ENCODE measurements around the gene EFR3B. TPM values are rescaled to one million over a fixed set of nuclear protein-coding genes. Genes with fewer than 3 reads are reported as not detected.

EFR3B gene
- total RNA-seq, 1 donor from 2014 or later = 1.5 TPM

DNA sequence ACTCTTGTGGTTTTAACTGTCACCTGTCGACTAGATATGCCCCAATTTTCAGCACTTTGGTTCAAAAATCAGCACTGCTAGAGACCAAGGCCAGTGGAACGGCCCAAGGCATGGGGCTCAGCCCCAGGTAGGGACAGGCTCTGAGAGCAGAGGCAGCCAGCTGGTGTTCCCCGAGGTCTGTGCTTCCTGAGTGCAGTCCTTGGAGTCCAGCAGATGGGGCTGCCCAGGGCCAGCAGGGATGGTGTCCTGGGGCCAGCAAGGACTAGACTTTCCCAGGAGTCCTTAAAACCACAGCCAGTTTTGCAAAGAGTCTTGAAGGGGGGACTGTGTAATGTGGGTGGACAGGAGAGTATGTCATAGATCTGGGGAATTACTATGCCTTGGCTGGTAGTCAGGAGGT is 70.2 kb downstream of the EFR3B start:
- no peak for DNase-seq (ENCODE audit: extremely low spot score in 2 of 2)
- TF ChIP-seq POLR2A (IDR thresholded peaks at IDR 0.05) (no peak), POLR2AphosphoS5 (IDR thresholded peaks at IDR 0.05; ENCODE audit: insufficient read depth in 1 of 2, low read depth in 1 of 2) (no peak)
- TF ChIP-seq, protein P1, sequence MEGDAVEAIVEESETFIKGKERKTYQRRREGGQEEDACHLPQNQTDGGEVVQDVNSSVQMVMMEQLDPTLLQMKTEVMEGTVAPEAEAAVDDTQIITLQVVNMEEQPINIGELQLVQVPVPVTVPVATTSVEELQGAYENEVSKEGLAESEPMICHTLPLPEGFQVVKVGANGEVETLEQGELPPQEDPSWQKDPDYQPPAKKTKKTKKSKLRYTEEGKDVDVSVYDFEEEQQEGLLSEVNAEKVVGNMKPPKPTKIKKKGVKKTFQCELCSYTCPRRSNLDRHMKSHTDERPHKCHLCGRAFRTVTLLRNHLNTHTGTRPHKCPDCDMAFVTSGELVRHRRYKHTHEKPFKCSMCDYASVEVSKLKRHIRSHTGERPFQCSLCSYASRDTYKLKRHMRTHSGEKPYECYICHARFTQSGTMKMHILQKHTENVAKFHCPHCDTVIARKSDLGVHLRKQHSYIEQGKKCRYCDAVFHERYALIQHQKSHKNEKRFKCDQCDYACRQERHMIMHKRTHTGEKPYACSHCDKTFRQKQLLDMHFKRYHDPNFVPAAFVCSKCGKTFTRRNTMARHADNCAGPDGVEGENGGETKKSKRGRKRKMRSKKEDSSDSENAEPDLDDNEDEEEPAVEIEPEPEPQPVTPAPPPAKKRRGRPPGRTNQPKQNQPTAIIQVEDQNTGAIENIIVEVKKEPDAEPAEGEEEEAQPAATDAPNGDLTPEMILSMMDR (IDR thresholded peaks at IDR 0.05) = no peak
- no peak overlapping the region for H3K4me3 ChIP-seq
- intact Hi-C loops (cut with DNase I) = no loop called here
- no peaks in the 10 kb centered on the region for H3K36me3 ChIP-seq
- H3K4me1 ChIP-seq = no peaks in the 10 kb centered on the region
- no peaks in the 10 kb centered on the region for H3K27me3 ChIP-seq
- no peak overlapping the region for H3K27ac ChIP-seq
- no peaks in the 10 kb centered on the region for H3K9me3 ChIP-seq

DNA sequence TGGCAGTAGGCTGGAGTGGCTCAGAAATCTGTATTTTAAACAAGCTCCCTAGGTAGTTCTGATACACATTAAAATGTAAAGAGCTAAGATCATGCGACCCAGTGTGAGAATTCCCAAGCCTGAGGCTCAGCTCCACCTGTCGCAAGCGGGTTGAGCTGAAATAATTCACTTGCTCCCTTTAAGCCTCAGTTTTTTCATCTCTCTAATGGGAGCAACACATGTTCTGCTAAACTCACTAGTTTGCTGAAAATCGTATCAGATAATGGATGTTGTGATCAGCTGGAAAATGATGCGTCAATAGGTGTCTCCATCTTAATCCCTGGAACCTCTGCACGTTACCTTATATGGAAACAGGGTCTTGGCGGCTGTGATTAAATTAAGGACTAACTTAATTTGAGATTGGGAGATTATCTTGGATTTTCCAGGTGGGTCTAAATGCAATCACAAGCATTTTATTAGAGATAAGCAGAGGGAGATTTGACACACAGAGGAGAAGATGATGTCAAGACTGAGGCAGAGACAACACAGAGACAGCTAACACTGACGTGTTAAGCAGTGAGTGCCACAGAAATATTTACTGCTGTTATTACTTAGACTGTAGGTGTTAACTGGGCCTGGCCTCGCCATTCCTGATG is 73.5 kb downstream of the EFR3B start:
- intact Hi-C loops (cut with DNase I) = no loop called here
- Histone ChIP-seq H3K4me1 (no peaks in the 10 kb centered on the region), H3K36me3 (no peaks in the 10 kb centered on the region), H3K27ac (no peak overlapping the region), H3K27me3 (no peaks in the 10 kb centered on the region), H3K9me3 (no peaks in the 10 kb centered on the region), H3K4me3 (no peak overlapping the region)
- TF ChIP-seq, protein P1 (IDR thresholded peaks at IDR 0.05) = no peak
- TF ChIP-seq POLR2A (IDR thresholded peaks at IDR 0.05) = no peak
- TF ChIP-seq POLR2AphosphoS5 (IDR thresholded peaks at IDR 0.05; ENCODE audit: insufficient read depth in 1 of 2, low read depth in 1 of 2) = no peak
- DNase-seq (ENCODE audit: extremely low spot score in 2 of 2) = no peak

DNA sequence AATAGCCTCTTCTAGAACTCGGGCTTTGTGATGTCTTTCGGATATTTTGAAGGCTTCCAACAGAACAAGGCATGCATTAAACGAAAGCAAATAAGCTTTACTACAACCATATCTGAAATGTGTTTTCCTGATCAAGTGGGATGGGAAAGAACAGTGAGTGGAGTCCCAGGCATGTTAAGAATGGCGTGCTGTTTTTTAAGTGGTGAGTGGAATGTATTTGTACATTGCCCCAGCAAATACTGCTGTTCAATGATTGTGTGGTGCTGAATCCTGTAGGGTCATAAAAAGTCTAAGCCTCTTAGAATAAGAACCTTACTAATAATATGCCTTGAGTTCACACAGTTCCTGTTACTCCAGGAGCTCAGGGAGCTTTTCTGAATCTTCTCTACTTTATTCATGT is 74.0 kb downstream of the EFR3B start:
- Histone ChIP-seq H3K9me3 (no peaks in the 10 kb centered on the region), H3K36me3 (no peaks in the 10 kb centered on the region), H3K4me3 (no peak overlapping the region), H3K27me3 (no peaks in the 10 kb centered on the region), H3K27ac (no peak overlapping the region), H3K4me1 (no peaks in the 10 kb centered on the region)
- DNase-seq (ENCODE audit: extremely low spot score in 2 of 2) = no peak
- intact Hi-C loops (cut with DNase I) = no loop called here
- TF ChIP-seq POLR2AphosphoS5 (IDR thresholded peaks at IDR 0.05; ENCODE audit: insufficient read depth in 1 of 2, low read depth in 1 of 2) = no peak
- TF ChIP-seq, protein P1 (IDR thresholded peaks at IDR 0.05) = no peak
- TF ChIP-seq POLR2A (IDR thresholded peaks at IDR 0.05) = no peak

DNA sequence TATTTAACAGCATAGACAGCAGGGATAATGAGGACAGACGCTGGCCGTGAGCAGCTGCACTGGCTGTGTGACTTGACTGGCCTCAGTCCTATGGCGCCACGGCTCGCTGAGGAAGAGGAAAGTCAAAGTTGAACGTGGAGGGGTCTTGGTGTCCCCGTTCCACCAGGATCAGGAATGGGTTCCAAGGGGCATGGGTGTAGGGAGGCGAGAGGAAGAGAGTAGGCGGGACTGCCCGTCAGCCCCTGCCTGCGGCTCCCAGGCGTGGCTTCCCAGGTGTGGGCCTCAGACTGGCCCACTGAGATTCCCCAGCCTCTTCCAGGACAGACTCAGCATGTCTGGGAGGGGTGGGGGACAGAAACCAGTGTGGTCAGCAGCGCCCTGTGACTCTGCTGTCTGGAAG is 75.1 kb downstream of the EFR3B start:
- intact Hi-C loops (cut with DNase I) = no loop called here
- Histone ChIP-seq H3K4me3 (no peak overlapping the region), H3K36me3 (no peaks in the 10 kb centered on the region), H3K4me1 (no peaks in the 10 kb centered on the region), H3K27ac (no peak overlapping the region), H3K9me3 (no peaks in the 10 kb centered on the region), H3K27me3 (no peaks in the 10 kb centered on the region)
- TF ChIP-seq POLR2AphosphoS5 (IDR thresholded peaks at IDR 0.05; ENCODE audit: insufficient read depth in 1 of 2, low read depth in 1 of 2) = no peak
- no peak for TF ChIP-seq POLR2A (IDR thresholded peaks at IDR 0.05)
- TF ChIP-seq, protein P1 (IDR thresholded peaks at IDR 0.05) = no peak
- DNase-seq (ENCODE audit: extremely low spot score in 2 of 2) = no peak

DNA sequence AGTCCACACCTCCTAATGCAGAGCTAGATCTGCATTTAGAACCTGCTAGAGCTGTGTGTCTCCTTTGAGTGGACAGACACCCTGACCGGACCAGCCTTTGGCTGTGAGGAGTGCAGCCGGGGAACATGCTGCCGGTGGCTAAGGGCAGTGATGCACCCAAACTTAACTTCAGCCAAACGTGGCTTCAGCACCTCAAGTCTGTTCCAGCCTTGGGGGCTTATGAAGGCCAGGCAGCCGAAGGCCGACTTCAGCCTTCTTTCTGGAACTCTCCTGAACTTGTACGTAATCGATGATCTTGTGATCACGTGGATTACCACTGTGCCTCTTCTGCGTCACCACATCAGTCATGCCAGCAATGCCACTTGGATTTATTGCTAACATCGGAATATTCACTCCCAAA is 77.4 kb downstream of the EFR3B start:
- Histone ChIP-seq H3K4me3 (no peak overlapping the region), H3K4me1 (no peaks in the 10 kb centered on the region), H3K9me3 (no peaks in the 10 kb centered on the region), H3K36me3 (no peaks in the 10 kb centered on the region), H3K27me3 (no peaks in the 10 kb centered on the region), H3K27ac (no peak overlapping the region)
- DNase-seq (ENCODE audit: extremely low spot score in 2 of 2) = no peak
- no peak for TF ChIP-seq POLR2AphosphoS5 (IDR thresholded peaks at IDR 0.05; ENCODE audit: insufficient read depth in 1 of 2, low read depth in 1 of 2)
- TF ChIP-seq, protein P1 (IDR thresholded peaks at IDR 0.05) = no peak
- TF ChIP-seq POLR2A (IDR thresholded peaks at IDR 0.05) = no peak
- intact Hi-C loops (cut with DNase I) = no loop called here
